ENCODE measurements around the gene ZNF91.

The ZNF91 gene

GRCh38 chr19:23404676-23405075 is 9.4 kb upstream of the ZNF91 start:
- TF ChIP-seq EZH2 (optimal IDR thresholded peaks at IDR 0.05; ENCODE audit: low read depth, low read length): no peak
- no peak for TF ChIP-seq CTCF (IDR thresholded peaks at IDR 0.05; ENCODE audit: low read length)
- TF ChIP-seq EZH2phosphoT487 (IDR thresholded peaks at IDR 0.05; ENCODE audit: low read length): no peak
- no peak for DNase-seq
- H3K27ac ChIP-seq (ENCODE audit: low read length): no peak overlapping the region

GRCh38 chr19:23403581-23404324 is 8.5 kb upstream of the ZNF91 start:
- Histone ChIP-seq H3K27me3 (replicated peaks; ENCODE audit: insufficient read depth, low read length) (no peaks in the 10 kb centered on the region), H3K4me2 (ENCODE audit: low read depth, low read length) (no peak overlapping the region), H3K4me1 (ENCODE audit: low read length) (no peaks in the 10 kb centered on the region), H3K9me2 (replicated peaks; ENCODE audit: insufficient read depth, low read length) (no peaks in the 10 kb centered on the region), H3K4me3 (ENCODE audit: low read length) (no peak overlapping the region), H3K36me3 (replicated peaks; ENCODE audit: insufficient read depth, low read length) (no peaks in the 10 kb centered on the region), H3K79me2 (ENCODE audit: low read length) (no peaks in the 10 kb centered on the region), H4K20me1 (ENCODE audit: insufficient read depth, low read length) (no peaks in the 10 kb centered on the region), H2AFZ (ENCODE audit: low read length) (no peak overlapping the region), H3F3A (ENCODE audit: insufficient read depth, low read length) (no peaks in the 10 kb centered on the region), H3K9me3 (replicated peaks; ENCODE audit: insufficient read depth, low read length) (no peaks in the 10 kb centered on the region), H3K9ac (ENCODE audit: low read length) (no peak overlapping the region), H3K27ac (ENCODE audit: low read length) (no peak overlapping the region)
- TF ChIP-seq EZH2 (optimal IDR thresholded peaks at IDR 0.05; ENCODE audit: low read depth, low read length) (no peak), EZH2phosphoT487 (IDR thresholded peaks at IDR 0.05; ENCODE audit: low read length) (no peak), CTCF (IDR thresholded peaks at IDR 0.05; ENCODE audit: low read length) (no peak)
- DNase-seq: no peak

More at GRCh38 chr19:23404676-23405075, 9.4 kb upstream of the ZNF91 start:
- Histone ChIP-seq H3K4me2 (ENCODE audit: low read depth, low read length) (no peak overlapping the region), H3K9me3 (replicated peaks; ENCODE audit: insufficient read depth, low read length) (no peaks in the 10 kb centered on the region), H4K20me1 (ENCODE audit: insufficient read depth, low read length) (no peaks in the 10 kb centered on the region), H3K27me3 (replicated peaks; ENCODE audit: insufficient read depth, low read length) (no peaks in the 10 kb centered on the region), H3K9me2 (replicated peaks; ENCODE audit: insufficient read depth, low read length) (no peaks in the 10 kb centered on the region), H3K79me2 (ENCODE audit: low read length) (no peaks in the 10 kb centered on the region), H3K9ac (ENCODE audit: low read length) (no peak overlapping the region), H2AFZ (ENCODE audit: low read length) (no peak overlapping the region), H3K4me3 (ENCODE audit: low read length) (no peak overlapping the region), H3K4me1 (ENCODE audit: low read length) (no peaks in the 10 kb centered on the region), H3K36me3 (replicated peaks; ENCODE audit: insufficient read depth, low read length) (no peaks in the 10 kb centered on the region), H3F3A (ENCODE audit: insufficient read depth, low read length) (no peaks in the 10 kb centered on the region)

- Histone ChIP-seq H3K9ac (ENCODE audit: low read length) (no peak overlapping the region), H3F3A (ENCODE audit: insufficient read depth, low read length) (no peaks in the 10 kb centered on the region), H3K36me3 (replicated peaks; ENCODE audit: insufficient read depth, low read length) (no peaks in the 10 kb centered on the region), H3K4me2 (ENCODE audit: low read depth, low read length) (no peak overlapping the region), H4K20me1 (ENCODE audit: insufficient read depth, low read length) (no peaks in the 10 kb centered on the region), H3K9me2 (replicated peaks; ENCODE audit: insufficient read depth, low read length) (no peaks in the 10 kb centered on the region), H2AFZ (ENCODE audit: low read length) (no peak overlapping the region), H3K4me3 (ENCODE audit: low read length) (no peak overlapping the region), H3K9me3 (replicated peaks; ENCODE audit: insufficient read depth, low read length) (no peaks in the 10 kb centered on the region), H3K27ac (ENCODE audit: low read length) (no peak overlapping the region), H3K79me2 (ENCODE audit: low read length) (no peaks in the 10 kb centered on the region), H3K27me3 (replicated peaks; ENCODE audit: insufficient read depth, low read length) (no peaks in the 10 kb centered on the region), H3K4me1 (ENCODE audit: low read length) (no peaks in the 10 kb centered on the region)
- no peak for DNase-seq
- TF ChIP-seq CTCF (IDR thresholded peaks at IDR 0.05; ENCODE audit: low read length) (no peak), EZH2 (optimal IDR thresholded peaks at IDR 0.05; ENCODE audit: low read depth, low read length) (no peak), EZH2phosphoT487 (IDR thresholded peaks at IDR 0.05; ENCODE audit: low read length) (no peak)
Observed at GRCh38 chr19:23403052-23403451, 7.8 kb upstream of the ZNF91 start.

All from MM.1S (cell line).